Astrocyte (in vitro differentiated cells and primary cell): ENCODE measurements around the gene CSRNP3. TPM values are rescaled to one million over a fixed set of nuclear protein-coding genes. Genes with fewer than 3 reads are reported as not detected.

ENCODE experiments used
- DNase-seq: peaks from one replicate; pipeline ENCODE4 v3.0.0-alpha.2; 2010; ENCODE audit warnings: low read depth
- FAIRE-seq: peaks from 2 replicates; lab custom pipeline; 2011; peaks lifted over from hg19 to GRCh38; lab: Jason Lieb, UNC
- H2AFZ ChIP-seq: 2 replicates; pipeline ENCODE4 v1.6.0; 2012; ENCODE audit warnings: low read depth, low read length, inconsistent platforms
- H3K27ac ChIP-seq: 2 replicates; pipeline ENCODE4 v1.5.1; 2011; ENCODE audit warnings: low read depth, low read length, inconsistent platforms
- H3K27me3 ChIP-seq: 2 replicates; pipeline ENCODE4 v1.6.0; 2011; ENCODE audit warnings: low read length, inconsistent platforms; ENCODE audit not compliant: insufficient read depth
- H3K36me3 ChIP-seq: 2 replicates; pipeline ENCODE4 v1.5.1; 2011; ENCODE audit warnings: low read length, inconsistent platforms; ENCODE audit not compliant: insufficient read depth
- H3K4me1 ChIP-seq: 2 replicates; pipeline ENCODE4 v1.5.1; 2011; ENCODE audit warnings: low read length, inconsistent platforms; ENCODE audit not compliant: insufficient read depth
- H3K4me2 ChIP-seq: 2 replicates; pipeline ENCODE4 v1.6.0; 2012; ENCODE audit warnings: low read length, inconsistent platforms
- H3K4me3 ChIP-seq: 2 replicates; pipeline ENCODE4 v1.5.1; 2011; ENCODE audit warnings: low read depth, mild to moderate bottlenecking, low read length, inconsistent platforms; ENCODE audit not compliant: insufficient read depth
- H3K79me2 ChIP-seq: 2 replicates; pipeline ENCODE4 v1.6.0; 2012; ENCODE audit warnings: mild to moderate bottlenecking, low read length, inconsistent platforms; ENCODE audit not compliant: insufficient read depth
- H3K9ac ChIP-seq: 2 replicates; pipeline ENCODE4 v1.6.0; 2012; ENCODE audit warnings: mild to moderate bottlenecking, low read length, inconsistent platforms
- H3K9me3 ChIP-seq: 2 replicates; pipeline ENCODE4 v1.5.1; 2012; ENCODE audit warnings: low read depth, mild to moderate bottlenecking, low read length, inconsistent platforms; ENCODE audit not compliant: insufficient read depth
- H4K20me1 ChIP-seq: 2 replicates; pipeline ENCODE4 v1.6.0; 2012; ENCODE audit warnings: low read length, inconsistent platforms; ENCODE audit not compliant: insufficient read depth
- H3K27ac Mint-ChIP-seq: one replicate; pipeline ENCODE4 v1.8.0; 2021; ENCODE audit warnings: mild to moderate bottlenecking, mixed read lengths; ENCODE audit not compliant: unreplicated experiment
- H3K27me3 Mint-ChIP-seq: one replicate; pipeline ENCODE4 v1.8.0; 2021; ENCODE audit warnings: low read depth, mixed read lengths; ENCODE audit not compliant: unreplicated experiment
- H3K36me3 Mint-ChIP-seq: one replicate; pipeline ENCODE4 v1.8.0; 2021; ENCODE audit warnings: low read depth, mixed read lengths; ENCODE audit not compliant: unreplicated experiment
- H3K4me1 Mint-ChIP-seq: one replicate; pipeline ENCODE4 v1.8.0; 2021; ENCODE audit warnings: low read depth, mixed read lengths; ENCODE audit not compliant: unreplicated experiment
- H3K4me3 Mint-ChIP-seq: one replicate; pipeline ENCODE4 v1.8.0; 2021; ENCODE audit warnings: mild to moderate bottlenecking, moderate library complexity, mixed read lengths; ENCODE audit not compliant: unreplicated experiment
- H3K9me3 Mint-ChIP-seq: one replicate; pipeline ENCODE4 v1.8.0; 2021; ENCODE audit warnings: mild to moderate bottlenecking, mixed read lengths; ENCODE audit not compliant: unreplicated experiment
- CTCF ChIP-seq: IDR thresholded peaks from 2 replicates; pipeline ENCODE4 v1.5.1; 2011; ENCODE audit warnings: low read depth, mild to moderate bottlenecking, inconsistent platforms, low read length, moderate library complexity; ENCODE audit not compliant: insufficient read depth
- EZH2 ChIP-seq: IDR thresholded peaks from 2 replicates; pipeline ENCODE4 v1.6.1; 2012; ENCODE audit warnings: mild to moderate bottlenecking, low read length, inconsistent platforms; ENCODE audit not compliant: insufficient read depth
- total RNA-seq: library from RNA; stranded (reverse); gene quantifications from 2 replicates; pipeline ENCODE4 v1.2.1, GENCODE V29; 2021

Gene CSRNP3
- total RNA-seq, 1 donor from 2014 or later: 5.9 TPM

- no peak overlapping the region for H3K27ac ChIP-seq
- no peak for FAIRE-seq
- TF ChIP-seq CTCF: no peak
- no peak for TF ChIP-seq EZH2
- H3K79me2 ChIP-seq: no peaks in the 10 kb centered on the region
- no peak overlapping the region for H3K4me3 ChIP-seq
- H3K36me3 ChIP-seq: no peaks in the 10 kb centered on the region
- Mint-ChIP-seq H3K4me3 (no peak overlapping the region), H3K36me3 (no peaks in the 10 kb centered on the region), H3K9me3 (peaks cover under 1% of the 10 kb centered on the region), H3K27me3 (no peaks in the 10 kb centered on the region), H3K4me1 (no peaks in the 10 kb centered on the region), H3K27ac (no peak overlapping the region)
- DNase-seq: no peak
- H3K9me3 ChIP-seq: no peaks in the 10 kb centered on the region
- no peaks in the 10 kb centered on the region for H4K20me1 ChIP-seq
- H3K4me1 ChIP-seq: no peaks in the 10 kb centered on the region
- H3K27me3 ChIP-seq: no peaks in the 10 kb centered on the region
- H2AFZ ChIP-seq: no peak overlapping the region
- no peak overlapping the region for H3K4me2 ChIP-seq
- H3K9ac ChIP-seq: no peak overlapping the region
These were observed 63.8 kb downstream of the CSRNP3 start for GRCh38 chr2:165533331-165533730.

- no peak overlapping the region for H3K9ac ChIP-seq
- TF ChIP-seq CTCF (no peak), EZH2 (no peak)
- FAIRE-seq (no peak), DNase-seq (no peak)
- H3K4me2 ChIP-seq: no peak overlapping the region
- Mint-ChIP-seq H3K4me1 (no peaks in the 10 kb centered on the region), H3K27me3 (no peaks in the 10 kb centered on the region), H3K9me3 (no peaks in the 10 kb centered on the region), H3K36me3 (no peaks in the 10 kb centered on the region), H3K27ac (no peak overlapping the region), H3K4me3 (no peak overlapping the region)
- no peaks in the 10 kb centered on the region for H4K20me1 ChIP-seq
- H3K79me2 ChIP-seq: no peaks in the 10 kb centered on the region
- H3K27ac ChIP-seq: no peak overlapping the region
- no peak overlapping the region for H2AFZ ChIP-seq
- H3K27me3 ChIP-seq: no peaks in the 10 kb centered on the region
- no peaks in the 10 kb centered on the region for H3K9me3 ChIP-seq
- no peaks in the 10 kb centered on the region for H3K36me3 ChIP-seq
- H3K4me3 ChIP-seq: no peak overlapping the region
- no peaks in the 10 kb centered on the region for H3K4me1 ChIP-seq
These were observed 66.0 kb downstream of the CSRNP3 start for GRCh38 chr2:165535471-165535870.

- Mint-ChIP-seq H3K27me3 (no peaks in the 10 kb centered on the region), H3K27ac (no peak overlapping the region), H3K9me3 (no peaks in the 10 kb centered on the region), H3K4me3 (no peak overlapping the region), H3K4me1 (no peaks in the 10 kb centered on the region), H3K36me3 (no peaks in the 10 kb centered on the region)
- Histone ChIP-seq H3K9me3 (no peaks in the 10 kb centered on the region), H3K4me2 (no peak overlapping the region), H3K9ac (no peak overlapping the region), H3K27ac (no peak overlapping the region), H3K27me3 (no peaks in the 10 kb centered on the region), H2AFZ (no peak overlapping the region), H3K36me3 (no peaks in the 10 kb centered on the region), H3K4me1 (no peaks in the 10 kb centered on the region), H3K4me3 (no peak overlapping the region), H3K79me2 (no peaks in the 10 kb centered on the region), H4K20me1 (no peaks in the 10 kb centered on the region)
- DNase-seq (no peak), FAIRE-seq (no peak)
- no peak for TF ChIP-seq CTCF
- no peak for TF ChIP-seq EZH2
These were observed 67.5 kb downstream of the CSRNP3 start for GRCh38 chr2:165536851-165537499.
